Hepatocyte (in vitro differentiated cells): ENCODE results near the gene HSF2BP.

Experiments
- CTCF ChIP-seq: fragments of 200-600 bp; sonication (generic); IDR thresholded peaks from 2 replicates; pipeline ENCODE4 v1.5.1; 2016; ENCODE audit warnings: antibody characterized with exemption, mild to moderate bottlenecking; ENCODE audit not compliant: poor library complexity
- EZH2 ChIP-seq: fragments of 200-600 bp; sonication (generic); IDR thresholded peaks from 2 replicates; pipeline ENCODE4 v1.6.1; 2016; ENCODE audit warnings: antibody characterized with exemption, mild to moderate bottlenecking, borderline replicate concordance
- EZH2phosphoT487 ChIP-seq: fragments of 200-600 bp; sonication (generic); IDR thresholded peaks from one replicate; pipeline ENCODE4 v1.6.1; 2018; ENCODE audit warnings: antibody characterized with exemption, mild to moderate bottlenecking, low read depth, moderate library complexity; ENCODE audit not compliant: unreplicated experiment, severe bottlenecking

- TF ChIP-seq EZH2: no peak
- no peak for TF ChIP-seq CTCF
- TF ChIP-seq EZH2phosphoT487: no peak
Observed at GRCh38 chr21:43631411-43632107, 27.7 kb downstream of the HSF2BP start.
